AG10803 (cell line): ENCODE measurements around the gene AP2A2.

Experiments
- DNase-seq: peaks from one replicate; pipeline ENCODE4 v3.0.0; 2010; ENCODE audit warnings: low read depth
- H3K4me3 ChIP-seq: 2 replicates; pipeline ENCODE4 v1.5.1; 2011; ENCODE audit warnings: mild to moderate bottlenecking, low read length, control low read depth
- TF ChIP-seq, protein P1 (sequence below): conservative IDR thresholded peaks from 2 replicates; pipeline ENCODE4 v1.5.1; 2011; ENCODE audit warnings: mild to moderate bottlenecking, low read length, control low read depth, inconsistent platforms

AP2A2 gene

DNA sequence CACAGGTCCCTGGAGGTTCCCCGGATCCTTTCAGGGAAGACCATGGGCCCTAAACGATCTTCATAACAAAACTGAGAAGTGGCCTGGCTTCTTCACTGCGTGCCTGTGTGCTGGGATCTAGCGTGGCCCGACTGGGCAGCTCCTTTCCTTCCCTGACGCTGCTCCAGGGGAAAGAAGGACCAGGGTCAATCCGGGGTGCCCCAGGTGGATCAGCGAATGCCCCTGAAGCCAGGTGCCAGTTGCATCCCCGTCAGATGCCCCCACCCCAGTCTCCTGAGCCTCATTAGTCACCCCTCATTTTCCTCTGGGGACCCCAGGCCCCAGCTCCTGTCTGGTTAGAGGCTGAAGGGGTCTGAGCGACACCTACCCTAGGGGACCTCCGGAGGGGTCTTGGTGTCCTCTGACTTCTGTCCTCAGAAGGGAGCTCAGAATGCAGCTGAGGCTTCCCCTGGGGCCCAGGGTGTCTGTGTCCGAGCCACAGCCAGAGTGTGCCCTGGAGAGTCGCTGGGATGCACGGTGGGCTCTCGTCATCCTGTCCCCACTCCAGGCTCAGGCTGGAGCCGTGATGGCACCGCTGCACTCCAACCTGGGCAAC lies 129.5 kb downstream of the AP2A2 start:
- TF ChIP-seq, protein P1, sequence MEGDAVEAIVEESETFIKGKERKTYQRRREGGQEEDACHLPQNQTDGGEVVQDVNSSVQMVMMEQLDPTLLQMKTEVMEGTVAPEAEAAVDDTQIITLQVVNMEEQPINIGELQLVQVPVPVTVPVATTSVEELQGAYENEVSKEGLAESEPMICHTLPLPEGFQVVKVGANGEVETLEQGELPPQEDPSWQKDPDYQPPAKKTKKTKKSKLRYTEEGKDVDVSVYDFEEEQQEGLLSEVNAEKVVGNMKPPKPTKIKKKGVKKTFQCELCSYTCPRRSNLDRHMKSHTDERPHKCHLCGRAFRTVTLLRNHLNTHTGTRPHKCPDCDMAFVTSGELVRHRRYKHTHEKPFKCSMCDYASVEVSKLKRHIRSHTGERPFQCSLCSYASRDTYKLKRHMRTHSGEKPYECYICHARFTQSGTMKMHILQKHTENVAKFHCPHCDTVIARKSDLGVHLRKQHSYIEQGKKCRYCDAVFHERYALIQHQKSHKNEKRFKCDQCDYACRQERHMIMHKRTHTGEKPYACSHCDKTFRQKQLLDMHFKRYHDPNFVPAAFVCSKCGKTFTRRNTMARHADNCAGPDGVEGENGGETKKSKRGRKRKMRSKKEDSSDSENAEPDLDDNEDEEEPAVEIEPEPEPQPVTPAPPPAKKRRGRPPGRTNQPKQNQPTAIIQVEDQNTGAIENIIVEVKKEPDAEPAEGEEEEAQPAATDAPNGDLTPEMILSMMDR: no peak
- DNase-seq: no peak
- no peak overlapping the region for H3K4me3 ChIP-seq

DNA sequence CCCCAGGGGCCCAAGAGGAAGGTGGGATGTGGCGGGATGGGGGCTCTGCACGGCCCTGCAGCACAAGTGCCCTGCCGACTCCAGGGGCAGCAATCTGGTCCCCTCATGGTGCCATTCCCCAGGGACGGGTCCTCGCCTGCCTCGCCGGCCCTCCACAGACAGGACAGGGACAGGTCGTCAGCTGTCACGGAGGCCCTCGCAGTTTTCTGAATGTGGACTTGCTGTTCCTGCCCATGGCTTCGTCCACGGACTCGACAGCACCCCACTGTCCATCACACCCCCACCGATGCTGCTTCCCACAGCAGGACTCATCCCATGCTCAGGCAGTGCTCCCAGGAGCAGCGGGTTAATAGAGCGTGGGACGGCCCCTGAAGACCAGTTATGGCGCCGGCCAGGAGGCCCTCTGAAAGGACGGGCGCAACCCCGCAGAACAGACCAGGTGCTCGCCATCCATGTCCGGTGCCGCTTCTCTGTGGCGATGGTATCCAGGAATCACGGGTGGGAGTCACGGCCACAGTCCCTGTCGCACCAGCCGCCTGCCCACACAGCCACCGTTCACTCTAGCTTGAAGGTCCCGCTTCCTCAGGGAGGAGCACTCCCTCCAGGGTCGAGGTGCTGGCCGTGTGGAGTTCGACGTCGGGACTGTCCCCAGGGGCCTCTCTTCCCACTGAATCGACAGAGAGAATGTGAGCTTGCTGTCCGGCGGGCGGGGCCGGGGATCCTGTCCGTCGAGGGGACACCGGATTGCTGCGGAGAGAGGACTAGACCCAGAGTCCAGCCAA lies 130.5 kb downstream of the AP2A2 start:
- DNase-seq: no peak
- TF ChIP-seq, protein P1: no peak
- no peak overlapping the region for H3K4me3 ChIP-seq

DNA sequence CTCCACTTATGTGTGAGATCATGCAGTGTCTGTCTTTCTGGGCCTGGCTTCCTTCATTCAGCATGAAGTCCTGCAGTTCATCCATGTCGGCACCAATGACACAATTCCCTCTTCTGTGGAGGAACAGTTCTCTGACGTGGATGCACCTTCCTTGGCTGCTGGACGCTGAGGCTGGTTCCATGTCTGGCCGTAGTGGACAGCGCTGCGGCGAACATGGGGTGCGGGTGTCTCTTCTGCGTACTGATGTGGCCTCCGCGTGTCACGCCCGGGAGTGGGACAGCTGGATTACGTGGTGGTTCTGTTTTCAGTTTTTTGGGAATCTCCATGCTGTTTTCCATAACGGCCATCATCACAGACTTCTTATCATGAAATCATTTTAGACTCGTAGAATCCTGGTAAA lies 132.1 kb downstream of the AP2A2 start:
- TF ChIP-seq, protein P1: no peak
- no peak overlapping the region for H3K4me3 ChIP-seq
- no peak for DNase-seq

DNA sequence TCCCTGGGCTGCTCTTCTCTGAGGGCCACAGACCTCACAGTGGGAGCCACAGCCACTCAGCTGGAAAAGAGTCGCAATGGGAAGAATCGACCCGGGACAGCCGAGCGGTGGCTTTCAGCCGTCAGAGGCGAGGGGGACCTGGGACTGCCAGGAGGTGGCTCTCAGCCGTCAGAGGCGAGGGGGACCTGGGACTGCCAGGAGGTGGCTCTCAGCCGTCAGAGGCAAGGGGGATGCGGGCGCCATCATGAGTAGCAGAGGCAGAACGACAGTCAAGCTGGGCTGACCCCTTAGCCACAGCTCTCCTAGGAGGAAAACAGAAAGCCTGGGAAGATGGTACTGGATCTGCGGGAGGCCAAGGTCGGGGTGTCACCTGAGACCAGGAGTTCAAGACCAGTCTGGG lies 134.1 kb downstream of the AP2A2 start:
- DNase-seq: no peak

DNA sequence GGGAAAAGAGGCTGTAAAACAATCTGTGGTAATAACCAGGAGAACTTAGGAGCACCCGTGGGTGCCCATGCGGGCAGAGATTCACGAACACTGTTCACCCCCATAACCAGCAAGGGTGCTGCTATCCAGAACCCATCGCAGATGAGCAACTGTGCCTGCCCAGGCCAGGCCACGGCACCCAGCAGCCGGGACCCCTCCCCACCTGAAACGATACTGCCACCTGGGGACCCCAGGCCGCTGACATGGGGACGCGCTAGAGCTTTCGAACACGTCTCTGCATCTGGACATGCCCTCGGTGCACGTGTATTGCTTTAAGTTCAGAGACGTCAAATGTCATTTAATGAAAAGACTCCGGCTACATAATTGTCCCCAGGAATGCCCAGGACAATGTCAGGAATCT lies 134.7 kb downstream of the AP2A2 start:
- no peak overlapping the region for H3K4me3 ChIP-seq

More for the DNA sequence above, 134.1 kb downstream of the AP2A2 start:
- TF ChIP-seq, protein P1: no peak
- H3K4me3 ChIP-seq: no peak overlapping the region

DNA sequence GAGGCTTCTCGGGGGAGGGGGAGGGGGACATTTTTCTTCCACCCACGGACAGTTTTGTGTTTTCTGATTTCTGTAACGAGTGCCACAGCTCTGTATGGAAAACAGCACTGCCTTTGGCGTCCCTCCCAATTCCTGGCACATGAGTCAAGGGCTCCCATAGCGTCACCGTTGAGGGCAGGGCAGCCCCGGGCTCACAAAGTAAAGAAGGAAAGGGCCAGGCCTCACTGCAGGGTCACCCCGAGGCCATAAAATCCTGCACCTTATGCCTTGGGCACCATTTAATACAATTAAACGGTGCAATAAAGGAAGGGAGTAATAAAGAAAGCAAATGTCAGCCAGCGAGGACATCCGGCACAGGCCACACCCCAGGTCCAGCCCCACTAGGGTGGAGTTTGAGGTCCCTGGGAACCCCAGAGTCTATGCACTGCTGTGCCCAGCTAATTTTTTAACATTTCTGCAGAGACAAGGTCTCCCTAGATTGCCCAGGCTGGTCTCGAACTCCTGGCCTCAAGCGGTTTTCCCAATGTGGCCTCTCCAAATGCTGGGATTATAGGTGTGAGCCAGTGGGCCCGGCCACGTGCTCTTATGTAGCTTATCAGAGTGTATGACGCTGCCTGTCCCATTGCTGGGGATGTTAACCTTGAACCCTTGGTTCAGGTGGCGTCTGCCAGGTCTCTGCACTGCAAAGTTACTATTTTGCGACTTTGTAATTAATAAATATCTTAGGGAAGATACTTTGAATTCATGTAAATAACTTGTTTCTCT lies 135.4 kb downstream of the AP2A2 start:
- peak; percentile 82 for DNase-seq
- H3K4me3 ChIP-seq: no peak overlapping the region
- TF ChIP-seq, protein P1: no peak

More for the DNA sequence above, 134.7 kb downstream of the AP2A2 start:
- no peak for DNase-seq
- TF ChIP-seq, protein P1: no peak
